ENCODE results near the gene GORASP2. TPM values are rescaled to one million over a fixed set of nuclear protein-coding genes. Genes with fewer than 3 reads are reported as not detected.
"Not testable (repeated sequence)": the region's sequence is repeated elsewhere in the genome, so short reads cannot be mapped to it uniquely, and the experiment has no call there.

The GORASP2 gene
- total RNA-seq, 1 donor from 2014 or later, result 38.8 TPM

GRCh38 chr2:170911314-170911889, 17.7 kb upstream of the GORASP2 start:
- peaks cover 14% of the 10 kb centered on the region for H3K9me3 Mint-ChIP-seq (ENCODE audit: unreplicated experiment)
- DNase-seq, result no peak
- no peaks in the 10 kb centered on the region for H3K4me1 Mint-ChIP-seq (ENCODE audit: low read depth, unreplicated experiment)
- no peak overlapping the region for H3K4me3 Mint-ChIP-seq (ENCODE audit: unreplicated experiment)
- H3K27ac Mint-ChIP-seq (ENCODE audit: unreplicated experiment), result no peak overlapping the region
- H3K36me3 Mint-ChIP-seq (ENCODE audit: unreplicated experiment), result peaks cover 19% of the 10 kb centered on the region
- TF ChIP-seq, protein P1, sequence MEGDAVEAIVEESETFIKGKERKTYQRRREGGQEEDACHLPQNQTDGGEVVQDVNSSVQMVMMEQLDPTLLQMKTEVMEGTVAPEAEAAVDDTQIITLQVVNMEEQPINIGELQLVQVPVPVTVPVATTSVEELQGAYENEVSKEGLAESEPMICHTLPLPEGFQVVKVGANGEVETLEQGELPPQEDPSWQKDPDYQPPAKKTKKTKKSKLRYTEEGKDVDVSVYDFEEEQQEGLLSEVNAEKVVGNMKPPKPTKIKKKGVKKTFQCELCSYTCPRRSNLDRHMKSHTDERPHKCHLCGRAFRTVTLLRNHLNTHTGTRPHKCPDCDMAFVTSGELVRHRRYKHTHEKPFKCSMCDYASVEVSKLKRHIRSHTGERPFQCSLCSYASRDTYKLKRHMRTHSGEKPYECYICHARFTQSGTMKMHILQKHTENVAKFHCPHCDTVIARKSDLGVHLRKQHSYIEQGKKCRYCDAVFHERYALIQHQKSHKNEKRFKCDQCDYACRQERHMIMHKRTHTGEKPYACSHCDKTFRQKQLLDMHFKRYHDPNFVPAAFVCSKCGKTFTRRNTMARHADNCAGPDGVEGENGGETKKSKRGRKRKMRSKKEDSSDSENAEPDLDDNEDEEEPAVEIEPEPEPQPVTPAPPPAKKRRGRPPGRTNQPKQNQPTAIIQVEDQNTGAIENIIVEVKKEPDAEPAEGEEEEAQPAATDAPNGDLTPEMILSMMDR (IDR thresholded peaks at IDR 0.05; ENCODE audit: partially characterized antibody, unreplicated experiment), result no peak
- peaks cover 3% of the 10 kb centered on the region for H3K27me3 Mint-ChIP-seq (ENCODE audit: unreplicated experiment)

DNA sequence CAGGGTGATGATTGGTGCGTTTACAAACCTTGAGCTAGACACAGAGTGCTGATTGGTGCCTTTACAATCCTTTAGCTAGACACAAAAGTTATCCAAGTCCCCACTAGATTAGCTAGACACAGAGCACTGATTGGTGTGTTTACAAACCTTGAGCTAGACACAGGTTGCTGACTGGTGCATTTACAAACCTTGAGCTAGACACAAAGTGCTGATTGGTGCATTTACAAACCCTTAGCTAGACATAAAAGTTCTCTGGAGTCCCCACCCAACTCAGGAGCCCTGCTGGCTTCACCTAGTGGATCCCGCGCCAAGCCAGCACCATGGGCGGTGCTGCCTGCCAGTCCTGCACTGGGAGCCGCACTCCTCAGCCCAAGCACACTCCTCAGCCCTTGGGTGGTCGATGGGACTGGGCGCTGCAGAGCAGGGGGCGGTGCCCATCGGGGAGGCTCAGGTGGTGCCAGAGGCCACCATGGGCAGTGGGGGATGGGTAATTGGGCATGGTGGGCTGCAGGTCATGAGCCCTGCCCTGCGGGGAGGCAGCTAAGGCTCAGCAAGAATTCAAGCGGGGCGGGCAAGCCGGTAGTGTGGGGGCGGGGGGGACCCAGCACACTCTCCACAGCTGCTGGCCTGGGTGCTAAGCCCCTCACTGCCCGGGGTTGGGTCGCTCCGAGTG, 13.9 kb upstream of the GORASP2 start:
- Mint-ChIP-seq H3K9me3 (ENCODE audit: unreplicated experiment) (peaks cover 14% of the 10 kb centered on the region), H3K36me3 (ENCODE audit: unreplicated experiment) (peaks cover 30% of the 10 kb centered on the region)
- not testable (repeated sequence) for H3K27ac Mint-ChIP-seq (ENCODE audit: unreplicated experiment); H3K4me1 Mint-ChIP-seq (ENCODE audit: low read depth, unreplicated experiment); DNase-seq; H3K4me3 Mint-ChIP-seq (ENCODE audit: unreplicated experiment); H3K27me3 Mint-ChIP-seq (ENCODE audit: unreplicated experiment)

DNA sequence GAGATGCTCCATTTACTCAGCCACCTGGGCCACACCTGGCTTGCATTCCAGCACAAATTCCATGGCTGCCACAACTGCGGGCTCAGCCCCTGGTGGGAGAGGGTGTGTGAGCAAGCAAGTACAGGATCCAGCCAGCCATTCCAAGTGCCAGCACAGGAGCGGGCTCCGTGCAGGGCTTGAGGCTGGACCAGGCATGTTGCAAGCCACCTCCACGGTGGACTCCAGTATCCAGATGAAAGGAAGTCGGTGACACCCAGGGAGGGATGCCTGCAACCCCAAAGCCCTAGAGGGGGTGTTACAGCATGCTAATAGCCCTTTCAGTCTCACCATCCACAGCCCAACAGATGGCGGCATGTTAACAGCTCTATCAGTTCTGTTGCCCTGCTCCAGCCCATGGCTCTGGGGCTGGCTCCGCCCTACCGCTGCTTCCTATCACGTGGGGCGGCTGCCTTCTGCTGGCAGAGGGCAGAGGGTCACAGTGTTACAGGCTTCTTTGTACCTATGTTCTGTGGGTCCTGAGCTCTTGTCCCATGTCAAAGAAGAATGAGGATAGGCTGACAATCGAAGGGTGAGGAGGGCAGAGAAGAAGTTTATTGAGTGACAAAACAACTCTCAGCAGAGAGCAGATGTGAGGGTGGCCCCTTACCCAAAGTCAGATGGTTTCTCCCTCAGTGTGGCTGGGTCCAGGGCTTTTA, 11.7 kb upstream of the GORASP2 start:
- Mint-ChIP-seq H3K4me3 (ENCODE audit: unreplicated experiment) (no peak overlapping the region), H3K27me3 (ENCODE audit: unreplicated experiment) (peaks cover 3% of the 10 kb centered on the region), H3K4me1 (ENCODE audit: low read depth, unreplicated experiment) (no peaks in the 10 kb centered on the region), H3K9me3 (ENCODE audit: unreplicated experiment) (peaks cover 14% of the 10 kb centered on the region), H3K27ac (ENCODE audit: unreplicated experiment) (no peak overlapping the region), H3K36me3 (ENCODE audit: unreplicated experiment) (peaks cover 26% of the 10 kb centered on the region)
- TF ChIP-seq, protein P1 (IDR thresholded peaks at IDR 0.05; ENCODE audit: partially characterized antibody, unreplicated experiment), result no peak
- no peak for DNase-seq

DNA sequence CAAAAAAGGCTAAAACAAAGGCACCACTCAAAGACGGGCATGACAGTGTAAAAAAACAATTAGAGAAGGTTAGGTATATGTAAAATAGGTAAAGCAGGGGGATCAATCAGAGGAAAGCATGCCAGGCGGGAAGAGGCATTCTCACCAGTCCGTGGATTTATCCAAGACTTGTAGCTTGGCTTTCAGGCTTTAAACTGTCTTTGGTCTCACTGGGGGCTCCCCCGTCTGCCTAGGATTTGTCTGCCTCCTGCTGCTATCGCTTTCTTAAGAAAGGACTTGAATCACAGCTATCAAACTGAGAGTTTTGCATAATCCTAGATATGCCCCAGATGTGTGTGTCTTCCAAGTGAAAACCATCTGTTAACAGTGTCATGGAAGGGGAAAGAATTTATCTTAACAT, 11.1 kb upstream of the GORASP2 start:
- Mint-ChIP-seq H3K27ac (ENCODE audit: unreplicated experiment) (no peak overlapping the region), H3K27me3 (ENCODE audit: unreplicated experiment) (peaks cover 3% of the 10 kb centered on the region), H3K4me1 (ENCODE audit: low read depth, unreplicated experiment) (no peaks in the 10 kb centered on the region), H3K4me3 (ENCODE audit: unreplicated experiment) (no peak overlapping the region), H3K9me3 (ENCODE audit: unreplicated experiment) (peaks cover 13% of the 10 kb centered on the region), H3K36me3 (ENCODE audit: unreplicated experiment) (peaks cover 22% of the 10 kb centered on the region)
- TF ChIP-seq, protein P1 (IDR thresholded peaks at IDR 0.05; ENCODE audit: partially characterized antibody, unreplicated experiment), result no peak
- no peak for DNase-seq

DNA sequence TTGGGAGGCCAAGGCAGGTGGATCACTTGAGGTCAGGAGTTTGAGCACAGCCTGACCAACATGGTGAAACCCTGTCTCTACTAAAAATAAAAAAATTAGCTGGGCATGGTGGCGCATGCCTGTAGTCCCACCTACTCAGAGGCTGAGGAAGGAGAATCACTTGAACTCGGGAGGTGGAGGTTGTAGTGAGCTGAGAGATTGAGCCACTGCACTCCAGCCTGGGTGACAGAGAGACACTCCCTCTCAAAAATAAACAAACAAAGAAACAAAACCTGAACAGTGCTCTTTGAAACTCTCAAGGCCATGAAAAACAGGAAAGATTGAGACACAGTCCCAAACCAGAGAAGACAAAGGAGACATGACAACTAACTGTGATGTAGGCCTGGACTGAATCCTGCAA, 7.2 kb upstream of the GORASP2 start:
- H3K4me3 Mint-ChIP-seq (ENCODE audit: unreplicated experiment); H3K4me1 Mint-ChIP-seq (ENCODE audit: low read depth, unreplicated experiment); H3K27ac Mint-ChIP-seq (ENCODE audit: unreplicated experiment); H3K27me3 Mint-ChIP-seq (ENCODE audit: unreplicated experiment); H3K9me3 Mint-ChIP-seq (ENCODE audit: unreplicated experiment); DNase-seq: not testable (repeated sequence)
- peaks cover 12% of the 10 kb centered on the region for H3K36me3 Mint-ChIP-seq (ENCODE audit: unreplicated experiment)
